ENCODE measurements around the gene GMPPA. TPM values are rescaled to one million over a fixed set of nuclear protein-coding genes. Genes with fewer than 3 reads are reported as not detected.

Gene GMPPA
- total RNA-seq, 1 donor from 2014 or later: 21.0 TPM

DNA sequence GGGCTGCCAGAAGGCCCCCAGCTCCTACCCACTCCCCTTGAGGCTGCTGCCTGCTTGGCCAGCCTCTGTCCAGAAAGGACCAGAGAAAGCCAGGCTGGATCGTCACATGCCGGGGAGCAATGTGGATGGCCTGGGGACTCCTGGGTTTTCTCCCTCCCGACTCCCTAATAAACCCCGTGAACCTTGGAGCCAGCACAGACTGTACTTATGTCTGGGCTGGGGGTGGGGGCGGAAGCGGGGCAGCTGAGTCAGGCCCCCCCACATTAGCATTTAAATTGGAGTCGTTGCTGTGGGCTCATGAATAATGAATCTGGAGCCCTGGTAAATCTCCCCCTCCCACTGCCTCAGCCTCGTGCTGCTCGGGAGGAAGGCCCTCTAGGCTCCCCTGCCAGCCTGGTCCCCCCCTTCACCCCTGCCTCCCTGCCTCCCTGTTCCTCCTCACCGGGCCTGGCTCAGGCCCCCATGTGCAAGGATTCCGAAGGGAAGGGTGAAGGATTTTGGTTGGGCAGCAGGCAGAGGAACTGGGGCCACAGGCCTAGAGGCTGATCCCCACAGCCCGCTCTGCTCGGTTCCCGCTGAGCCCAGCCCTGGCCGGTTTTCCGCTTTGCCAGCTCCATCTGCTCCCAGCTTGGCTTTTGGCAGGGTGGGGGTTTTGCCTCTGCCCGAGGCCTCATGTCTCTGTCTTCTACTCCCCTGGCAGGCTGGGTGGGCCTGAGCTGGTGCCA is 8.3 kb downstream of the GMPPA start:
- DNase-seq: peak; percentile 83

DNA sequence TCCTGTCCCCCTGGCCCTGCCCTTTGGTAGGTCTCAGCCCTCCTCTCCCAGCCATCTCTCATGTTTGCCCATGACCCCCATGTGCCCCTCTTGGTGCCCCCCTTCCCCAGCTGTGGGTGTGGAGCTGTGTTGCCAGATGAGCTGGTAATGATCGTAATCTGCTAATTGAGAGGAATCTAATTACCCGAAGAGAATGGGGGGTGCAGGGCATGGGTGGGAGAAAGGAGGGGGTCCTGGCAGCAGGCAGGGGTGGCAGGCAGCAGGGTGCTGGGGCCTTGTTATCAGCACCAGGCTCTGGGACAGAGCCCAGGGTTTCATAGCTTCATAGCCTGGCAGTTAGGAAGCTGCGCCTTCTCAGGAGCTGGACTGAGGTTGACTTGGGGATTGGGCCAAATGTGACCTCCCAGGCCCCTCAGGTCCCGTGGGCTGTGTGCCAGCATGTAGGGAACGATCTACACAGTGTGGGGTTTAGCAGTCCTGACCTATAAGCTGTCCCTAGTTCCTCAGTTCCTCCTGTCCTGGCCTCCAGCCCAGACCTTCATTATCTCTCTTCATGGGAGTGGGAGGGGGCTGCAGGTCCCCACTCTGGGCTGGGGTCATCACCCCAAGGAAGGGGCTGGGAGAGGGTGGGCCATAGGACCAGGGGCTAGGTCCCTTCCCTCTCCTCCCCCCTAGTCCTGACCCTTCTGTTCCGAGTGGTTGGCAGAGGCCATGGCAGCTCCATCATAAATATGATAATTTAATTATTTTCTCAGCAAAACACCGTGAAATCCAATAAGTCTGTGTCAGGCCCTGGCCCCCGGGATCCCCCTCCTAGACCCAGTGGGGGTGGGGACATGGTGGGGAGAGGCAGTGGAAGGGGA is 9.1 kb downstream of the GMPPA start:
- peak; percentile 59 for DNase-seq

DNA sequence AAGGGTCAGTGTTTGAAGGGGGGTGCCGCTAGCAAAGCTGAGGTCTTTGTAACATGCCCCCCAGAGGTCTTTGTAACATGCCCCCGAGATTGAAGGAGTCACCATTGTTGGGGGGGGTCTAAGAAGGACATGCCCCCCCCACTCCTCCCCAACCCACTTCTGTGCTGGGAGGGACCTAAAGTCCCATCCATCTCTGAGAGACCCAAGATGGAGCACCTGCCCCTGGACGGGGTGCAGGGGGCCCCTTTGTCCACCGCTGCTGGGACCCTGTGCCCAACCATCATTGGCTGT is 9.7 kb downstream of the GMPPA start:
- DNase-seq: no peak

DNA sequence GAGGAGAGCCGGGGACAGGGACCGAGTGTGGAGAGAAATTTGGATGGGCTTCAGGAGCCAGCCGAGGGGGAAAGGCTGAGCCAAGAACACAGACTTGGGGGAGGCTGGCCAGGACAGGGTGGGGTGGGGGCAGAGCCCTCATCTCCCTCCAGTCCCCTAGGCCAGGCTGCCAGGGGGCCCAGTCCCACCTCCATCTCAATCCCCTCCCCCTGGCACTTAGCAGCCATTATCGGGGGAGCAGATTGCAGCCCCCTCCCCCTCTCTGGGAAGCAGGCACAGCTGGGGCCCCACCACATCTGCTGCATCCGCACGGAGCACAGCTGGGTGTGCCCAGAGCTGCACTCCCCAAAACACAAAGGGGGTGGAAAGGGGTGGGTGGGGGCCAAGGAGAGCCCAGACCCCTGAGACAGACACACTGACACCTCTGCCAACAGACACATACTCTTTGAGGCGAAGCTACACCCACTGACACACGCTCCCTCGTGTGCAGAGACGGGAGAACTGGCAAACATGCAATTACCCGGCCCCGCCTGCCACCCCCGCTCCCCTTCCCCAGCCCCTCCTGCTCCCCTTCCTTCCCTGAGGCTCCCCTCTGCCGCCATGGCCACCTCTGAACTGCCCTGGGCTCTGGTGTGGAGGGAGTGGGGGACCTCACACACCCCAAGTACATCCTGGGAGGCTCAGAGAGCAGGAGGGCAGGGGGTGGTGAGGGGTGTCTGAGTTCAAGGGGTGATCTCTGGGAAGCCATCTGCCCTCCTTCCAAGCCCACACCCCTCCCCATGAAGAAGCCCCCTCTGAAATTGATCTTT is 10.5 kb downstream of the GMPPA start:
- peak; percentile 89 for DNase-seq

DNA sequence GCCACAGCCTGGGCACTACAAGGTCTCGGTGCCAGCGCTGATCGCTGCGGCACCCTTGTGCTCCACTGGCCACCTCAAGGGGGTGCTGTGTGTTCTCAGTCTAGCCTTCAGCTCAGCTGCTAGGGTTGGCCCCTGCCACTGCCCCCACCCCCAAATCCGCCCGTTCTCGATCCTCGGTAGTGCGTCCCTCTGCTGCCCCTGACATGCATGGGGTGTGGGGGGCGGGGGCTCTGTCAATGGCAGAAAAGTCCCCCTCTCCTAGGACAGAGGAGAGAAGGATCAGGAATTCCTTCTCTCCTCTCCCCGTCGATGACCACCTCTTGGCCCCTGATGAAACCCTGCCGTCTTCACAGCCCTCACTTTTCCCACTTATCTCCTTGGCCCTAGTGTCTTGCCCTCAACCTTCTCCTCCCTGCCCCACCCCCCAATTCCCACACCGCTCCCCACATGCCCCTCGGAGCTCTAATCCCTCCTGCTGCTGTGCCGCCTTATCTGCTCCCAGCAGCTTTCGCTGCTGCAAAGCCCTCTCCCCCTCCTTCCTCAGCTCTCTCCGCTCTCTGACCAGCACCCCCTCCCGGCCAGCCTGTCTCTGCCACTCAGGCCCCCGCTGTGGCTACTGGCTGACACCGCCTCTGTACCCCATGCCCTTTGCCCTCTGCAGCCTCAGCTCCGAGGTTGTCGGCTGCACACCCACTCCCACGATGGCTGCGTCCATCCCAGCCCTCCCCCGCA is 11.3 kb downstream of the GMPPA start:
- peak; percentile 84 for DNase-seq

DNA sequence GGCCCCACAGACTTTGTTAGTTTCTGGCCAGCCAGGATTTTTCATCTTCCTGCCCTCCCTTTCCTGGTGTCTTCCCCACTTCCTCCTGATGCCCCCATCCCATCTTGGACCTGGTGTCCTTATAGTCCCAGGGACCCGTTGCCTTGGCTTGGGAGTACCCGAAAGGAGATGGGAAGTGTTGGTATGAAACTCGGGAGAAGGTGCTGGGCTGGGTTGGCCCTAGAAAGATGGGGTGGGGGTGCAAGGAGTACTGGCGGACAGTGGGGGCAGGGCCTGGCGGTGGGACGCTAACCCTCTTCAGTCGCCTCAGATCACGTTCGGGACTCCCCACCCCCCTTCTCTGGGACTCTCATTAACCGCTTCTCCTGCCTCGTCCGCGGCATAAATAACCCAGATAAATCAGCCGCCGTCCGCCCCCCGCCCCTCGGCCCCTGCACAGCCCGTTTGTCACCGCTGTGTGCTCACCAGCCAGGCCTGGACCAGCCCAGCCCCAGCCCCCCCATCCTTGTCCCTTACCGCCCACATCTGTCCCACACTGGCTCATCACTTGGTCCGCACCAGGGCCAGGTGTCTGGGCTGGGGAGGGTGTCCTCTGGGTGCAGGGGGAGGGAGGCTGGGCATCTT is 11.9 kb downstream of the GMPPA start:
- DNase-seq: no peak

DNA sequence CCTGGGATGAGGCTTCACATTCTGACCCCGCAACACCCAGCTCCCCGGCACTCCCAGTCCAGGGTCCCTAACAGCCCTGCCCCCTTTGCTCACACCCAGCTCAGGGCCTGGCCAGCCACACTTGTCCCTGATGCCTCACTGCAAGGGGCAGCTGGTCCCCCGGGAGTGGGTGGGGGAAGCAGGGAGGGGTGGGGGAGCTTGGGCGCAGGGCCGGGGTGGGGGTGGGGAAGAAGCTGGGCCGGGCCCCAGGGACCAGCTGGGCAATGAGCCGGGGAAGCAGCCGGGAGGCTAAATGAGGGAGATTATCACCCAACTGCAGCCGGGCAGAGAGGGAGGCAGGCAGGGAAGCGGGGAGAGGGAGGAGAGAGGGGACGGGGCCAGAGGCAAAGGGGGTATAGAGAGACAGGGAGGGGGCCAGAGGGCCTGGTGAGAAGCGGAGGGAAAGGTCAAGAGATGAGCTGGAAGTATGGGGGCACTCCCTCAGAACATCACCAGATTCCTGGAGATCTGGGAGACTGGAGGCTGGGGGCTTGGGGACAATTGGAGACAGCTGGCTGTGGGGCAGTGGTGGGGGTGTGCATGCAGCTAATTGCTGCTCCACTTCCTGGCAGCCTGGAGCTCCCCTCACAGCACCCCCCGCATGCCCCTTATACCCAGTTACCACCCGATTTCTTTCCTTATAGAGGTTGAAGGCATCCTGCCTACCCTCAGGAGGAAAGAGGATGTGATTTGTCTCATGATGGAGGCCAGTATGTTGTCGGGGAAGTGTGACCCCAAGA is 13.0 kb downstream of the GMPPA start:
- peak; percentile 51 for DNase-seq

DNA sequence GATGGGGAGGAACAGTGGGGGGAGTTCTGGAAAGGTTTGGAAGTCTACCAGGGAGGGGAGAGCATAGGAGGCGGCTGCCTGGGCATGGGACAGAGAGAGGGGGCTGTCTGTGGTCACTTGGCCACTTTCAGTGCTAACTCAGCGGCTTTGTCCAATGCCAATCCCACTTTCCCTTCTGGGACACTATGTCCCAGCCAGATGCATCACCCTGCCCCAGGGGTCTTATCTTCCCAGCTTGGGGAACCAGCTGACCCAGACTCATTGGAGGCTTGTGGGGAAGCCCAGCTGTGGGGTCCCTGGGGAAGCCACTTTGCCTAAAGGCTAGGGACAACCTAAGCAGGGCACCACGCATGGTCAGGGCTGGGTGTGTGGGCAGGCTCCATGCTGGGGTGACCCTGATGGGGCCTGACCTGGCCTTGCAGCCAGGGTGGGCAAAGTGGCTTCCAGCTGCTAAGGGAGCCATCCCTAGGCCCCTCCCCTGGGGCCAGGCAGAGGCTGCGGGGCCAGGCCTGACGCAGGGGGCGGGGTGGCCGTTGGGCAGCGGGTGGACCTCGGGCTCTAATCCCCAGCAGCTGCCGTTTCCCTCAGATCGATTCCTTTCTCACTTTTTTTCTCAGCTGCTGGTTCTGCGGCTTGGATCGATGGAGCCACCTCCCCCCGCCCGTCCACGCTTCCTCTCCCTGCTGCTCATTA is 14.0 kb downstream of the GMPPA start:
- DNase-seq: peak; percentile 42

DNA sequence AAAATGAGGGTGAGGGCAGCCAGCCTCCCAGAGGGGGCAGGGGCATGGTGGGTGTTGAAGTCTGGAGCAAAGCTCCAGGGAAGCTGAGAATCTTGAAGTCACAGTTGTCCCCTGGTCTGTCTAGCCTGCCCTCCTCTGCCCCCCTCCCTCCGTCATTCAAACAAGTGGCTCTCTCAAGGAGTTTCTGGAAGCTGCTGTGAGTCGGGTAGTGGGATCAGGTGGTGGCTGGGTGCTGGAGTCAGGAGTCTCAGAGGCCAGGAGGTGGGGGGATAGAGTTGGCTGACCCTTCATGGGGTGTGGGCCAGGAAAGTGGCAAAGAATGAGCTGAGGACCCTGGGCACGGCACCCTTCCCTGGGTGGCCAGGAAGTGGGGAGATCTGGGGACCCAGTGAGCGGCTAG is 15.1 kb downstream of the GMPPA start:
- DNase-seq: peak; percentile 48

DNA sequence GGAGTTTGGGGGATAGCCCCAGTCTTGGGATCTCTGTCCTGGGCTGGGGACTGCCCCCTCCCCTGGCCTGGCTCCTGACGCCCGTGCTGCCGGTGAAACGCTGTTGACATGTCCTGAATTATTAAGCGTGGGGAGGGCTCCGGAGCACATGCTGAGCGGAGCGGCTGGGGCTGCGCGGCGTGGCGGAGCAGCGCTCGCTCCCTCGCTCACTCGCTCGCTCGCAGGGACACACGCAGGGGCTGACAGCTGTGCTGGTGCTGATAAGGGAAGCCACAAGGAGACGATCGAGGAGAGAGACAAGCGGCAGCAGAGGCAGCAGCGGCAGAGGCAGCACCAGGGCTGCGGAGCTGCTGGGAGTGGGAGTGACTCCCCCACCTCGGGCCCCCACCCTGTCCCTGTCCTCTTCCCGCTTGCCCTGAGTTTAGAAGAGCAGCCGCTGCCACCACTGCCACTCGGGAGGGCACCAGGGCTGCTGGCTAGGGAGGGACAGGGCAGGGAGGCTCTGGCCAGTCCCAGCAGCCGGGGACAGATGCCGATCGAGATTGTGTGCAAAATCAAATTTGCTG is 15.6 kb downstream of the GMPPA start, which contains the start of gene ASIC4:
TSS of gene ASIC4 (plus strand) at position 287 of the 566 bp plus-strand sequence. CDS start at position 530, 243 bp downstream.
- peak; percentile 77 for DNase-seq

DNA sequence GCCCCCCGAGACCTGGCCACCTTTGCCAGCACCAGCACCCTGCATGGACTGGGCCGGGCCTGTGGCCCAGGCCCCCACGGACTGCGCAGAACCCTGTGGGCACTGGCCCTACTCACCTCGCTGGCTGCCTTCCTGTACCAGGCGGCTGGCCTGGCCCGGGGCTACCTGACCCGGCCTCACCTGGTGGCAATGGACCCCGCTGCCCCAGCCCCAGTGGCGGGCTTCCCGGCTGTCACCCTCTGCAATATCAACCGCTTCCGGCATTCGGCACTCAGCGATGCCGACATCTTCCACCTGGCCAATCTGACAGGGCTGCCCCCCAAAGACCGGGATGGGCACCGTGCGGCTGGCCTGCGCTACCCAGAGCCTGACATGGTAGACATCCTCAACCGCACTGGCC is 16.1 kb downstream of the GMPPA start:
- DNase-seq: no peak

DNA sequence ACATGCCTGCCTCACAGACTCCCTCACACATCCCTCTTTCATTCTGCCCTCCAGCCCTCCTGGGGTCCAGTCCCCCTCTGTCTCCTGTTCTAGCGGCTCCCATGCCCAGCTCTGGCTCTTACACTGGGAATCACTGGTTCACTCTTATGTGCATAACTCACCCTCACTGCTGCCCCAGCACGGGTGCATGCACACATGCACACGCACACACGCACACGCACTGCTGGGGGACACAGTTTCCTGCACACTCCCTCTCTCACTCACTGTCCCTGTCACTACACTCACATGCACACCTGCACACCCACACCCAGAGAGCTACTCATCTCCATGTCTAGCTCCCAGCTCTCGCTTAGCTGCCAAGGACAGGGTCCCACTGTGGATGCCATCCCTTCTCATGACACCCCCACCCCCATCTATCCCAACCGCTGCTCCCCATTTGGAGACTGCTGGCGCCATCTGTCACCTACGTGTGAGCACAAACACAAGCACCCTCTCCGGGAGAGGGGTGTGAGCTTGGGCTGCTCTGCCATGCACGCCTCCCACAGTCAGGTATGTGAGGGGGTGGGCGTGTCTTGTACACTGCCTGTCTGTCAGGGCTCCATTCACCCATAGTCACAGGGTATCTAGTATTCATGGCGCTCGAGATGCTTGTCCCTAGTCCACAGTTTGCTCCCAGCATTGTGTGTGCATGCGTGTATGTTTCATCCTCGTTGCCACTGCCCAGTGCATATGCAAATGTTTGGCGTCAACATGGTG is 17.4 kb downstream of the GMPPA start:
- no peak for DNase-seq

DNA sequence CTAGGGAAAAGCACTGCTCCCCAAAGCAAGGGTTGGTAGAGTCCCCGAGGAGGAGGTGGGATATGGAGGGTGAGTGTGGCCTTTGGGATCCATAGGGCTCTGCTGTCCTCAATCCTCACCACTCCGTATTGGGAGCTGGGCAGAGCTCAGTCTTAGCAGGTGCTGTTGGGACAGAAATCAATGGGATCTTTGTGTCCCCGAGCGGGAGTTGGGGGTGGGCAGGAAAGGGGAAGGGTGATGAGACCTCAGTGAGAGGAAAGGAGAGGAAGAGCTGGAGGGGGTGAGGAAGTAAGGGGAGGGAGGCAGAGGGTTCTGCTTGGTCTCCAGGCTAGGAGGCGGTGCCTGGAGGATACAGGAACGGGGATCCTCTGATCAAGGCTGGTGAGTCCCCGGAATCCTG is 18.2 kb downstream of the GMPPA start:
- DNase-seq: no peak

DNA sequence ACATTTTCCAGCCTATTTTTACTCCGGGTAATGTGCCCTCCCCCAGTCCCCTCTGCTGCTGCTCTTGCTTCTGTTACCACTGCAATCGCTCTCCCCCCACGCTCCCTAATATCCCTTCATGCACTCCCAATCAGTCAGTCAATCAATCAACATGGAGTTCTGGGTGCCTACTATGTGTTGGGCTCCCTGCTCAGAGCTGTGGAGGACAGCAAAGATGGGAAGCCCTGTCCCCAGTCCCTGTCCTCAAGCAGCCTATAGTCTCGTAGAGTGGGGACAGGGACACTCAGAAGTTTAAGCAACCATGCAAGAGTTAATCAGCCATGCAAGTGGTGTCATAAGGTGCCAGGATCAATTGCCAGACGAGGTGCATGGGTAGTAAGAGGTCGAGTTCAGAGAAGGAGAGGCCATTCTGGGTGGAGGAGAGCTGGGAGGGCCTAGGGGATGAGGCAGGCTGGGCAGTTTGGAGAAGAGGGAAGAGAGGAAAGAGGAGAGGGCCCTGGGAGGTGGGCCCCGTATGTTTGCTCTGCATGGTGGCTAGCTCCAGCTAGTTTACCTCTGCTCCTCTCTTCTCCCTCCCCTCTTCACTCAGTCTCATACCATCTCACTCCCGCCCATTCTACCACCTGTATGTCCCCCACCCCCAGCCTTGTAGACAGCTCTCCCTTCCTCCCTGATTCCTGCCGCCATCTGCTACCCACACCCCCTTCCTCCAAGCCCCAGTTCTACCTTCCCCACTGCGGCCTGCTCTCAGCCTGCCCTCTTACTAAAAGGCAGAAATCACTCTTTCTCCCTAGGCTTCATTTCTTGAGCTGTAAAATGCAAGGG is 19.5 kb downstream of the GMPPA start:
- DNase-seq: no peak

DNA sequence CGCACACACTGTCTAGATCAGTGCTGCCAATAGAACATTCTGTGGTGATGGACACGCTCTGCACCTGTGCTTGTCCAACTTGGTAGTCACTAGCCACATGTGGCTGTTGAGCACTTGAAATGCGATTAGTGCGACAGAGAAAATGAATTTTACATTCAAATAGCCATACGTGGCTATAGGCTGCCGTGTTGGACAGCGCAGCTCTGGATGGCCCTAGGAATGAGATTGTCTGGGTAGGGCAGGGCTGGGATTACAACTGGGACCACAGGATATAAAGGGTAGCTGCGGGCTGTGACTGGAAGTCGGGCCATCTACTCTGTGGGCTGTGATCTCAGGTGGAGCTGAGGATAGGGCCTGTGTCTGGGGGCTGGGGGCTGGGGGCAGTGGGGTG is 20.8 kb downstream of the GMPPA start:
- DNase-seq: no peak

DNA sequence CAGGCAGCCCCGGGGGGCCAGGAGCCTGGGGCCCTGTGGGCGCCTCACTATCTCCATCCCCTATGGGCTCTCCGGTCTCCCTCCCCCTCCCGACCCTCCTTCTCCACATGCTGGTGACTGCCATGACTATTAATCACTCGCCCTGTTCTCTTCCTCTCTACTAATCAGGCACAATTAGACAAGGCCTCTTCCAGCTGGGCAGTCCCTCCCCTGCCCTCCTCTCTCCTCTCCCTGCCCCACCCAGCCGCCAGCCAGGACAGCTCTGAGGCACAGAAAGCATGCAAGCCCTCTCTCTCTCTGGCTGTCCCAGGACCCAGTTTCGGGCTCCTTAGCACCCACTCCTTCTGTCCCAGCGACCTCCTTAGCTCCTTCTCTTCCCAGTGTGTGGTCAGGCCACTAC is 21.4 kb downstream of the GMPPA start:
- DNase-seq: peak; percentile 55

DNA sequence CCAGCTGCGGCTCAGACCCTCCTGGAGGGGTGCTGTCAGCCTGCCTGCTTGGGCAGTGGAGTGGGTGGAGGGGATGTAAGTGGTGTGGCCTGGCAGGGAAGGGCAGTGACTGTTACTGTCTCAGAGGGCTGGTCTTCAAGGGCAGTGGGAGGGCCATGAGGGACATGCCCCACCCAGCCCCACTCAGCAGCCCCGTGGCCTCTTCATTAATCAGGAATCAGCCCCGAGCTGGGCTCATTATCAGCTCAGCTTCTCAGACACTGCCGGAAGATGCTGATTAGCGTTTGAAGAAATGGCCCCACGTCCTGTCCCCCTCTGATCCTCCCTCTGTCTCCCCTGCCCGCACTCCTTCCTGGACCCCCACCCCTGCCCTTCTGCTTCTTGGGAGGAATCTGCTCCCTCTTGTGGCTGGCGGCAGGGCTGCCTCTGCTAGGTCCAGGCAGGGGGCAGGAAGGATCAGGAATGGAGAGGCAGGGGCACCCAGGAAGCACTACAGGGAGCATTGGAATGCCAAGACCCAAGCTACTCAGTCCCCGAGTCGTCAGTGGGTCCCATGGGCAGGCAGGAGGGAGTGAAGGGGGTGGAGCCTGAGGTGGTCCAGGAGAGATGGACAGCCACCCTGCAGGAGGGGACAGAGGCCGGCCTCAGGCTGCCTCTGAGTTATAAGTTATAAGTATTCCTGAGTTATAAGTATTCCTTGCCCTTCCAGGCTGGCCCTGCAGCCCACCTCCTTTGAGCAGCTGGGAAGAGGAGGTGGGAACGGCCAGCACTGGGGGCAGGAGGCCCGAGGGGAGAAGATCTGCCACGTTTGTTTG is 22.6 kb downstream of the GMPPA start:
- peak; percentile 60 for DNase-seq
